Measurements from ENCODE around the gene ZNF563.
"Not testable (repeated sequence)": the region's sequence is repeated elsewhere in the genome, so short reads cannot be mapped to it uniquely, and the experiment has no call there.

Gene ZNF563

DNA sequence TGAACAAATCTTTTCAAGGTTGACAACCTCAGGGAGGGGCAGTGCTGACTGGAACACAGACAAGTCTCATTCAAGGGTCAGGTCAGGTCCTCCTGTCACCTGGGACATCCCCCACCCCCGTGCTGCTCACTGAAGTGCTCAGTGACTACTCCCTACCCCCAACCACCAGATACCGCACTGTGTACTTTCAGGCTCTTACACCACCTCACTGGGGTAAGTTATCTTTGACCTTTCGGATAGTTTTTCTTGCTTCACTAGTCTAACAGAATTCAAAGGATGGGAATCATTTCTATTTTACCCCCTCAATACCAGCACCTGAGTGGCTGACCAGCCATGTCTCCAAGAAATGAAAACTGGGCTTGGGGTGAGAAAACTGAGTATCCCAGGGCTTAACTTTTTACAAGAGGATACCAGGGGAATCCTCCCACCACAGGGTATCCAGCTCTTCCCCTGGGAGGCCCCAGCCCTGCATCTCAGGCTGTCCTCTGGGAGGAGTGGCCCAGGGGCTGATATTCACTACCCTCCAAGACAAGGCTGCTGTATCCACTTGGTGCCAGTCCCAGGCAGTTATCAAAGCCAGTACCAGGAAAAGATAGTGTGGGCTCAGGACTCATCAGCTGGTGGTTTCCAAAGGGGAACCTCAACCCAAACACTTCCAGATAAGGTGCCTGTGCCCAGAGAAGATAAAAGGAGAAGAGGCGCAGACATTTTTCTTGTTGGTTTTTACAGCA, 2.1 kb downstream of the ZNF563 start:
- no peak for TF ChIP-seq POLR2A (IDR thresholded peaks at IDR 0.05; ENCODE audit: low read depth, low read length)
- DNase-seq (ENCODE audit: insufficient read length, low spot score) (no peak), FAIRE-seq (no peak)

DNA sequence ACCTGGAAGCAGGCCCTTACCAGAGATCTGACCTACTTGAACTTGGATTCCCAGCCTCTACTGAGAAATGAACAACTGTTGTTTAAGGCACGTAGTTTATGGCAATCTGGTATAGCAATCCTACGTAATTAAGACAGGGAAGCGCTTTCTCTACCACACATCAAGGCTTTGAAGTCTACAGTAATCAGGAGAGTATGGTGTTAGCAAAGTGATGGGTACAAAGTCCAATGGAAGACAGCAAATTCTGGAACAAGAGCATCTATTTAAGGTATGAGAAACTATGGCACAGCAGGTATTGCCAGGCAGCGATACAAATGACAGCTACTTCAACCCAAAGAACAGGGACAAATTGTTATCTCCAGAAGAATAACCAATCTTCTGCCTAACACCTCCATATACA, 3.1 kb downstream of the ZNF563 start:
- no peak for DNase-seq (ENCODE audit: insufficient read length, low spot score)
- FAIRE-seq, result no peak
- TF ChIP-seq POLR2A (IDR thresholded peaks at IDR 0.05; ENCODE audit: low read depth, low read length), result no peak

DNA sequence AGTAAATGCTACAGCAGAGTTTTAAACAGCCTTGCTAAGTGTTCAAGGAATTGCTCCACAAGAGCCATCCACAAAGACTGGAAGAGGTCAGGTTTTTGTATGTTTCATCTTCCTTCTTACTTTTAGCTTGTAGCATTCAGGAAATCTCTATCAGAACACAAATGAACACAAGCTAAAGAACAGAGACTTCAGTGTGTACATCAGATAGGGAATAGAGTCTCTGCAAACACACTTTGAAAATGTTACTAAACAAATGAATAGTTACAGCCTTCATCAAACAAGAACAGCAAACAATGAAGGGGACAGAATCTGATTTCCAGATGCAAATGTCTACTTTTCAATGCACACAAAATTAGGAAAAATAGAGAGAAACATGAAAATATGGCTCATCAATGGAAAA, 7.7 kb downstream of the ZNF563 start:
- FAIRE-seq, result no peak
- no peak for TF ChIP-seq POLR2A (IDR thresholded peaks at IDR 0.05; ENCODE audit: low read depth, low read length)
- DNase-seq (ENCODE audit: insufficient read length, low spot score), result no peak

DNA sequence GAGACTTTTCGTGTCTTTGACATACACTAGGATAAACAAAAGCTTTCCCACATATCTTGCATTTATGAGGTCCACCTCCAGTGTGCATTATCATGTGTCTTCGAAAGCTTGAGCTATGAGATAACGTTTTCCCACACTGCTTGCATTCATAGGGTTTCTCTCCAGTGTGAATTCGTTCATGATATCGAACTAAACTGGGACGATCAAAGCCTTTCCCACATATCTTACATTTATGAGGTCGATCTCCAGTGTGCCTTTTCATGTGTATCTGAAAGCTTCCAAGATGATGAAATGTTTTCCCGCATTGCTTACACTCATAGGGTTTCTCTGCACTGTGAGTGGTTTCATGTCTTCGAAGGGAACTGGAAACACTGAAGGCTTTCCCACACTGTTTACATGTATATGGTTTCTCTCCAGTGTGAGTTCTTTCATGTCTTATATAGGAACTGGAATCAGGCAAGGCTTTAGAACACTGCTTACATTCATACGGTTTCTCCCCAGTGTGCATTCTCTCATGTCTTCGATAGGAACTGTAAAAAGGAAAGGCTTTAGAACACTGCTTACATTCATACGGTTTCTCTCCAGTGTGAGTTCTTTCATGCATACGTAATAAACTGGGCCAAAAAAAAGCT, 14.5 kb downstream of the ZNF563 start:
- no peak for DNase-seq (ENCODE audit: insufficient read length, low spot score)
- no peak for TF ChIP-seq POLR2A (IDR thresholded peaks at IDR 0.05; ENCODE audit: low read depth, low read length)

DNA sequence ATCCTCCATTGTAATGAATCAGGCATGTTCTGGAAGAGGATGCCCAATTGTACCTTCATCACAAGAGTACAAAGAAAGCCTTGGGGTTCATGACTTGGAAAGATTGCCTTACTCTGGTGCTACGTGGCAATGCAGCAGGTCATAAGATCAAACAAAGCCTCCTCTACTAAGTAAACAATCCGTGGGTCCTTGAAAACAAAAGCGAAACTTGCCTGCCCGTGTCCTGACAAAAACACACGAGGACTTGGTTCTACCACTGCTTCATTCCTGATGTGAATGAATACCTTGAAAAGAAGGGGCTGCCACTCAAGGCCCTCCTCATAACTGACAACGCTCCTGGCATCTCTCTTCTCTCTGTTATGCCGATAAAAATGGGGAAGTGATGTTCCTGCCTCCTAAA, 18.9 kb downstream of the ZNF563 start:
- no peak for FAIRE-seq
- DNase-seq (ENCODE audit: insufficient read length, low spot score), result no peak
- TF ChIP-seq POLR2A (IDR thresholded peaks at IDR 0.05; ENCODE audit: low read depth, low read length), result no peak

More for the DNA sequence above, 14.5 kb downstream of the ZNF563 start:
- no peak for FAIRE-seq

DNA sequence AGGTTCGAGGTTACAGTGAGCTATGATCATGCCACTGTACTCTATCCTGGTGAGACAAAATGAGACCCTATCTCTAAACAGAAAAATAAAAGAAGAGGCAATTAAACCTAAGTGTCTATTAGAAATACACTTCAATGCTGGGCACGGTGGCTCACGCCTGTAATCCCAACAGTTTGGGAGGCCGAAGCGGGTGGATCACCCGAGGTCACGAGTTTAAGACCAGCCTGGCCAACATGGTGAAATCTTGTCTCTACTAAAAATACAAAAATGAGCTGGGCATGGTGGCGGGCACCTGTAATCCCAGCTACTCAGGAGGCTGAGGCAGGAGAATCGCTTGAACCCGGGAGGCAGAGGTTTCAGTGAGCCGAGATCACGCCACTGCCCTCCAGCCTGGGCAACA, 24.5 kb downstream of the ZNF563 start:
- FAIRE-seq, result not testable (repeated sequence)

DNA sequence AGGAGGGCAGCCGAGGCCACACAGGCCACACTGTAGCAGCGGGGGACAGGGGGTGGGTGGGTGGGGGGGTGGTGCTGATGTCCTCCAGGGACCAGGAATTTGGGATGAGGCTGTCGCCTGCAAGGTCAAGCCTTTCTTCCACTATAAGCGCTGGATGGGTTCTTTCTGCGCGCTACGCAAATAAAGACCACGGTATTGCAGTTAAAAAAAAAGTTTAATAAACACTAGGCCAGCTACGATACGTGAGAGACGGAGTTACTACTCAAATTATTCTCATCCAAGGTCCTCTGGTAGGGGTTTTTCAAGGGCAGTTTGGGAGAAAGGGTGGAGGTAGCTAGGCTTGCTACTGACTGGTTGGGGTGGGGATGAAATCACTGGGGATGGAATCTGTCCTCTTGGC, 38.2 kb downstream of the ZNF563 start:
- DNase-seq (ENCODE audit: insufficient read length, low spot score) (no peak), FAIRE-seq (no peak)
- TF ChIP-seq POLR2A (IDR thresholded peaks at IDR 0.05; ENCODE audit: low read depth, low read length), result no peak

More for the DNA sequence above, 24.5 kb downstream of the ZNF563 start:
- DNase-seq (ENCODE audit: insufficient read length, low spot score), result not testable (repeated sequence)

DNA sequence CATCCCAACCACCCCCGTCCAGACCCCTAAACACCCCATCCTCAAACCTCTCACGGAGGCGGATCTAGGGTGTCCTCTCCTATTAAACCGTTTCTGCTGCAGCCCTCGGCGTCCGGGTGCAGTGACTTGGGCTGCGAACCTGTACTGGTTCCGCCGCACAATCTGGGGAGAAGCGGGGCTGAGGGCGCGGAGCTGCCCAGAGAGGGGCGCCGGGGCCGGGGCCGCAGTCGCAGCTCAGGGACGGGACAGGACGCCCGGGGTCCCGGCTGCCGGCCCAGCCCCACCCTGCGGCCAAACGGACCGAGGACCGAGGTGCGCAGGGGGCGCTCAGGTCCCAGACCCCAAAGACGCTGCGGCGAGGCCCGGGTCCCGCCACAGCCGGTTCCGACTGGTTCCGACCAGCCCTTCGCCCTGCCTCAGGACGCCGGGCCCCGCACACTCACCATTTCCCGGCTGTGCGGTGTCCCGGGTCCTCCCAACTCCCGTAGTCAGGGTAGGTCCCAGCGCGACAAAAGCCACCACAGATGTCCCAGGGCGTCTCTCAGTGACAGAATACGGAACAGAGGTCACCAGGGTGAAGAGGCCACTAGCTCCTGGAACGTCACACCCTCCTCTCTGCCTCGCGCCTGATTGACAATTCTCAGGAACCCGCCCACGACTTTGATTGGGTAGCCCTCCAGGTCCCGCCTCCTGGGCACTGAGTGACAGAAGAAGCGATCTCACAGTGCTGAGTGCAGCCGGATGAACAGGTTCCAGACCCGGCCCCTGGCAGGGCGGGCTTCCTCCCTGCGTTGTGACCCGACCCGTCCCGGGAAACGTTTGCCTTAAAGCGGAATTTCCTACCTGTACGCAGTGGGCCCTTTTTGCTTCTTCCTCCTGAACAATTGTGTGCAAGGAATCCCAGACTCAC, 38.9 kb downstream of the ZNF563 start, which contains the start of gene ZNF44:
Gene ZNF44, minus strand, starts transcription at position 635 of the 910 bp plus-strand sequence. Its CDS starts 189 bp downstream, at position 446.
- DNase-seq (ENCODE audit: insufficient read length, low spot score), result peak; percentile 88
- TF ChIP-seq POLR2A (IDR thresholded peaks at IDR 0.05; ENCODE audit: low read depth, low read length), result peak; percentile 32; the same call in 1 of the 2 replicates
- peak; percentile 91 for FAIRE-seq

DNA sequence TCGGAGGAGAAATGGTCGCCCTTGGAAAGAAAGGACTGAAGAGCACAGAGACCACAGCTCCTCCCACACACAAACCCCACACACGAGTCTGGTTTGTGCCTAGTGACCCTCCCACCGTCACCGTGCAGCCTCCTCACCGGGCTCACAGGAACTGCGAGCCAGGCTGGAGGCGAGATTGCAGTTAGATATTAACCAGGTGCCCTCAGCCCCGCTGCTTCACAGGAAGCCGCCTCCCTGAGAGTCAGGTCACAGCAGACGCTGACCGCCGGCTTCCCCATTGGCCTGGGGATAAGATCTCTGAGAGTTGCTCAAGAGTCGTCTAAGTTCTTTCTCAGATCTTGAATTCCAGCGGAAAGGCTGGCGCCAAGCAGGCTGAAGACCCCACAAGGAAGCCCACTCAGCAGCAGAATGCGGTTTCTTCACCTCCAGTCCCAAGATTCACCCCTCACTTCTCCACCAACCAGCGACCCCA, 39.6 kb downstream of the ZNF563 start:
- DNase-seq (ENCODE audit: insufficient read length, low spot score), result peak; percentile 40
- TF ChIP-seq POLR2A (IDR thresholded peaks at IDR 0.05; ENCODE audit: low read depth, low read length), result no peak
- FAIRE-seq, result no peak

DNA sequence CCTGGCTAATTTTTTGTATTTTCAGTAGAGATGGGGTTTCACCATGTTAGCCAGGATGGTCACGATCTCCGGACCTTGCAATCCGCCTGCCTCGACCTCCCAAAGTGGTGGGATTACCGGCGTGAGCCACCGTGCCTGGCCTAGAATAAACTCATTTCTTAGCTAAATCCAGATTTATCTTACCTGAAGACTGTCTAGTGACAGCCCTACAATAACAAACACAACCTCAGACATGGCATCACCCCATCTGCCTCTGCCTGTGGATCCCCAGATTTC, 43.7 kb downstream of the ZNF563 start:
- no peak for FAIRE-seq

DNA sequence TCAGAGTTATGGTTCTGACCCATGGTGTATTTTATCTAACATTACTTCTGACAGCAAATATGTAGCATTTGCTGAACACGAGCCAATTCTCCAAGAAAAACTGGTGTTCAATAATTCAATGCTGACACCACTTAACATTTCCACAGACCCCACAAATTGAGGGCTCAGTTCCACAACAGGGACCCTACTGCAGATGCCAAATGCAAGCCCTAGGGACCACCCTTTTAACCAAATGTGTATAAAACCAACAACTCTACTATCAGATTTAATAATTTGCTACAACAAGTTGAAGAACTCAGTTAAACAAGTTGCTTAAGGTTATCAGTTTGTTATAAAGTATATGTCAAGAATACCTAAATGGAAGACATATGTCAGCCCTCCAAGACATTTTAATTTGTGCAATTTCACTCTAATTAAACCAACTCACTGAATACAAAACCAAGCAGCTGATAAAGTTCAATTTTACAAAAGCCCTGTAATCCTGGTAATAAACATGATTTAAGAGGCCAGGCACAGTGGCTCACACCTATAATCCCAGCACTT, 45.4 kb downstream of the ZNF563 start:
- DNase-seq (ENCODE audit: insufficient read length, low spot score) (no peak), FAIRE-seq (no peak)
- TF ChIP-seq POLR2A (IDR thresholded peaks at IDR 0.05; ENCODE audit: low read depth, low read length), result no peak

More for the DNA sequence above, 43.7 kb downstream of the ZNF563 start:
- no peak for TF ChIP-seq POLR2A (IDR thresholded peaks at IDR 0.05; ENCODE audit: low read depth, low read length)
- no peak for DNase-seq (ENCODE audit: insufficient read length, low spot score)

DNA sequence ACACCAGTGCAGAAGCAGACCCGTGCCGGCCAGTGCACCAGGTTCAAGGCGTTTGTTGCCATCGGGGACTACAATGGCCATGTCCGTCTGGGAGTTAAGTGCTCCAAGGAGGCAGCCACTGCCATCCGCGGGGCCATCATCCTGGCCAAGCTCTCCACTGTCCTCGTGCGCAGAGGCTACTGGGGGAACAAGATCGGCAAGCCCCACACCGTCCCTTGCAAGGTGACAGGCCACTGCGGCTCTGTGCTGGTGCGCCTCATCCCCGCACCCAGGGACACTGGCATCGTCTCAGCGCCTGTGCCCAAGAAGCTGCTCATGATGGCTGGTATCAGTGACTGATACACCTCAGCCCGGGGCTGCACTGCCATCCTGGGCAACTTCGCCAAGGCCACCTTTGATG, 48.8 kb downstream of the ZNF563 start:
- no peak for TF ChIP-seq POLR2A (IDR thresholded peaks at IDR 0.05; ENCODE audit: low read depth, low read length)
- DNase-seq (ENCODE audit: insufficient read length, low spot score) (no peak), FAIRE-seq (no peak)

DNA sequence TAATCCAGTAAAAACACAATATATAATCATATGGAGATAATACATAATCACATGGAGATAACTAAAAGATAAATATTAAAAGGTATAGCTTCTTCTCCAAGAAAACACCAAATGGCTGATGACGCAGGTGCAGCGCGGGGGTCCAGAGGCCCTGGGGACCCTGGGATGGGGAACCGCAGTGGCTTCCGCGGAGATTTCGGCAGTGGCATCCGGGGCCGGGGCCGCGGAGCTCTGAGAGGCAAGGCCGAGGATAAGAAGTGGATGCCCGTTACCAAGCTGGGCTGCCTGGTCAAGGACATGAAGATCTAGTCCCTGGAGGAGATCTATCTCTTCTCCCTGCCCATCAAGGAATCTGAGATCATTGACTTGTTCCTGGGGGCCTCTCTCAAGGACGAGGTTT, 49.2 kb downstream of the ZNF563 start:
- FAIRE-seq (no peak), DNase-seq (ENCODE audit: insufficient read length, low spot score) (no peak)
- no peak for TF ChIP-seq POLR2A (IDR thresholded peaks at IDR 0.05; ENCODE audit: low read depth, low read length)

DNA sequence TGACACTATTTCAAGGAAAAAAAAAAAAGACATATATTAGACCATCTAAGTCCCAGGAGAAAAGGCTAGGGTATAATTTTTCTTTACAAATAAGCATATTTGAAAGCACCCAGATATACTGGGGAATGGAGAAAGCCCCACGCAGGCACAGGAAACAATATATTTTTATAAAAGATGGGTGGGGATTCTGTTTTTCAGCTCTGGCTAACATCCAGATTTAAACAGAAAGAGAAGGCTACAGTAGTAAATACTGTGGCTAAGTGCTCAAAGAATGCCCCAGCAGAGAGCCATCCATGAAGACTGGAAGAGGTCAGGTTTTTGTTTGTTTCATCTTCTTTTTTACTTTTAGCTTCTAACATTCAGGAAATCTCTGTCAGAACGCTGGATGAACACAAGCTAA, 54.7 kb downstream of the ZNF563 start:
- TF ChIP-seq POLR2A (IDR thresholded peaks at IDR 0.05; ENCODE audit: low read depth, low read length), result no peak
- FAIRE-seq, result no peak
- no peak for DNase-seq (ENCODE audit: insufficient read length, low spot score)
